Cerebellar nuclear complex (tissue), 1 donor: ENCODE measurements around the gene DDIAS.

Source experiments
- DNase-seq, 2 experiments: peaks; one replicate each; lab custom pipeline; 2025; lab: John Stamatoyannopoulos, UW

Gene DDIAS

DNA sequence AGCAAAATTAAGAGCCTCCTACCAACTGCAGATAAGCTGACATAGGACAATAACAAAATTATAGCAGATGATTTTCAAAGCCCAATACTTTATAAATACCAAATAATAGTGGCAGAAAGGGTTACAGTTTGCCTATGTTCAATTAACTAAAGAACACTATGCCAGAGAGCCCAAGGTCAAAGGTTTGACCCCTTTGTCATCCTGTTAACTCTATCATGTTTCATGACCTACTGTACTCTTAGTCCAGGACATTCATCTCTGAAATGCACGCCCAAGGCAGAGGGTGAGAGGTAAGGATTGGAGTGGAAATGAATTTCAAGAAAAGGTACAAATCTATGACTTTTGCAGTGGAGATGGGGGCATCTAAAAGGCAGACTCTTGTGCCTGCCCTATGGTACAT lies 70.6 kb downstream of the DDIAS start:
- DNase-seq, result no peak

DNA sequence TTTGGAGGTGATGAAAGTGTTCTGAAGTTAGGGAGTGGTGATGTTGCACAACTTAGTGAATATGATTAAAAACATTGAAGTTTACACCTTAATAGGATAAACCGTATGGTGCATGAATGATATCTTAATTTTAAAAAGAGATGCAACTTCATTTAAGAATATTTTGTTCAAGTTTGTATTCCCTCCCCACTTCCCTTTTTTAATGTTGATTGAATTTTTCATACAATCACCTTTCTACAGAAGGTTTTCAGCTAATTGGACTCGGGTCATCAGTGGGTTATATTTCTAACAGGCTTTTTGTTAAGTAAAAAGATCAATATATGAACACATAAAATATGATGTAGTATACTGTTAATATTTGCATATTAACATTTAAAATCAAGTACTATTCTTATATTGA lies 72.6 kb downstream of the DDIAS start:
- DNase-seq, result no peak

DNA sequence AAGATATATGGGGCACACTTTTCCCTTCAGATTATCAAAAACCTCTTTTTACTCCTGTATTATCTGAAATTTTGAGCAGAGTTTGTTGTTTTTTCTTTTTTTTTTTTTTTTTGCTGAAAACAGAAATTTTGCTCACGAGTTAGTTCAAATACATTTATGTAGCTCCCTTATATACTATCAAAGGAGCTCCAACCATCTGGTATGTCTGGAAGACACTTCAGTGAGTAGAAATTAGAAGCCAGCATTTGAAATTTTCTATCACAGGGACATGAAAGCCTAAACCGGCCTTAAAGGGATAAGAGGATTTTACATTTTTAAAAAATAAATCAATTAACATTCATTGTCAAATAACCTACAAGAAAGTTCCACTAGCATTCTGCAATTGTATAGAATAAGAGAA lies 73.3 kb downstream of the DDIAS start:
- DNase-seq, result no peak

DNA sequence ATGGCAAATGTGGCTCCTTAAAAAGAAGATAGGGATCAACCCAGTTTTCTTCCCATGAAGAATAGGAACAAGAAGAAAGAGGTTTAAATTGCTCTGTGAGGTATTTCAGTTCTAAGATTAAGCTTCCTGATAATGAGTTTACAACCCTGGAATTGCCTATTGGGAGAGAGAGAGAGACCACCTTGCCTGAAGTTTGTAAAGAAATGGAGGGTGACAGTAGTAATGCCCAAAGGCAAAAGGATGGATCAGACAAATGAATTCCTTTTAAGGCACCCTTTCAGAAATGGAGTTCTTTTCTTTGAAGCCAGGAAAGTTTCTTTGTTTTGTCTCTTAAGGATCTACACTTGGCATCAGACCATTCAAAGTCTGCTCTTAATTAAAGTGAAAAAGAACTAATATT lies 74.3 kb downstream of the DDIAS start:
- DNase-seq, result no peak

DNA sequence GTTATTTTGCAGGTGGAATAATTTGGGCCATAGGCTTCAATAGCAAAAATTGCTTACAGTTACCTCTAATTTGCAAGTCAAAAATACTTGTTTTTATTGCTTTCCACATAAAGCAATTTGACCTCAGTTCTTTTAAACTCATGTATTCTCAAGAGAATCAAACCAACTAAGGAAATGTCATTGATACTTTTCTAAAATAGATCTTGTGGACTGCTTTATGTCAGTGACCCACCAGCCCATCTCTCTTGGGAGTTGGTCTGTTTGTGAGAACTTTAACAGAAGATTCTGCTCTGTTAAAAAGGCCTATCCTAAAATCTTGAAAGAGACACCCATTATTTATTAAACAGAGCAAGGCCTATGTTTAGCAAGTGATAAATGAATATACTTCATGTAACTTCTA lies 75.2 kb downstream of the DDIAS start:
- DNase-seq, result no peak

DNA sequence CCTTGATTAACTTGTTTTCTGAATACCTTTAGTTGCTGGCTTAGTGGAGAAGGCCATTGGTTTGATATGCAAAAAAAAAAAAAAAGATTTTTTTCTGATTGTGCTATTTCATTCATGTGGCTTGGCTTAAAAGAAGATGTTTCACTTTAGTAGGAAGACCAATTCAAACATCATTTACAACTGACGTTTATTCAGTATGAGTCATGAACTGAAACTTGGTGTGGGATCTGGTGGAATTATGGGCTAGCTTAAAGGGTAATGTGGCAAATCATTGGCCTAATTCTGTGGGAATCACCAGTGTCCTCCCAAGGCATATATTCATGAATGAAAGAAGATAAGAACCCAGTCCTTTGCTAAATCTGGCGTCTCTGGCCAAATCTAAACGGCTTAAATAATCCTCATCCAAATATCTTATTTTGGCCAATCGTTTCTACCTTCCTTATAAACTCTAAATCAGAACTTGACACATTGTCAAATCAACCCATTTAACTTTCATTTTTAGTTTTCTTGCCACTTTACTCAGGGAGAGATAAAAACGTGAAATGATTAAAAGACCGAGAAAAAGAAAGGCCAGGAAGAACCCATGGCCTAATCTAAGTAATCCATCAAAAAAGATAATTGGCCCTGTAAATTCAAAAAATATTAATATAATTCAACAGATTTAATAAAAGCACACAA lies 77.0 kb downstream of the DDIAS start:
- DNase-seq, result no peak

DNA sequence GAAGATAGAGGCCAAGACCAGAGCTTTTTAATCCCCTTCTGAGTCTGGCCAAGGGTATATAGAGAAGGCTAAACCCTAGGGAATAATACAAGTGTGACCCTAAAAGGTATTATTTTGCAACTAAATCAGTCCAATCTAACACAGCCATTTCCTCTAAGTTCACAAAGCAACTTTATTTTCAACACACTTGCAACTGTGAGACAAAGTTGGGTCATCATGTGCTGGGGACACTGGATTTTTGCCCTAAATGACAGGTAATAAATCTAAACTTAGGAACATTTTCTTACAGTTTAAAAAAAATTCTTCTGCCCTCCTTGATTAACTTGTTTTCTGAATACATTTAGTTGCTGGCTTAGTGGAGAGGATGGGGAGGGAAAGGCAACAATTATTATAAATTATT lies 78.3 kb downstream of the DDIAS start:
- DNase-seq, result no peak

DNA sequence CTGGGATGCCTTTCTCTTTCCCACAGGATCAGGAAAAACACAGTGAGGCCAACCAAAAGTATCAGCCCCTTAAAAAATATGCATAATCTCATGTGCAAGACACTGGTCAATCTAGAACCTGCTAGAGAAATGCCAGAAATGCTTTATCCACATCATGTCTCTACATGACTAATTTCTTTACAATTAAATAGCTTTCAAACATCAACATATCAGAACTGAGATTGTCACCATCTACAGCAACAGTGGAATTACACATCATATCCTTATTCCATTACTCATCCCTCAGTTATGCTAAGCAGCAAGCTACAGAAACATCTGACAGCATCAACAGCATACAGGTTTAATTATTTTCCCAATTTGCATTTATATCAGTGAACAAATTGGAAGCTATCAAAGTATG lies 78.8 kb downstream of the DDIAS start:
- no peak for DNase-seq

DNA sequence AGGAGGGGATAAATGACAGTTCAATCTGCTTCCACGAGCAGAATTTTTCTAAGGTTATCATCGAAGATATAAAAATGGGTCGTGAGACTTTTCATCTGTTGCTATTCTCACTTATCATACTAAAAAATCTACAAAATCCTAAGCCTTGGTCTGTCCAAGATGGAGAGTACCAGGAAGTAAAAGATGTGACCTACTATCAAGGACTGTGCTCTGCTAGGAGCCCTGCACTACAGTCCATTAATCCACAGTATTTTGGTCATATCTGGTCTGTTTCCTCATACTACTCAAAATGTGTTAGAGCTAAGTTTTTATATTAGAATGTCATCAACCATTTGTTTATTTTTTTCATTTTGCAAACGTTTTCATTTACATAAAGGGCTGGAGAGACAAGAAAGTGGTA lies 79.4 kb downstream of the DDIAS start:
- no peak for DNase-seq

DNA sequence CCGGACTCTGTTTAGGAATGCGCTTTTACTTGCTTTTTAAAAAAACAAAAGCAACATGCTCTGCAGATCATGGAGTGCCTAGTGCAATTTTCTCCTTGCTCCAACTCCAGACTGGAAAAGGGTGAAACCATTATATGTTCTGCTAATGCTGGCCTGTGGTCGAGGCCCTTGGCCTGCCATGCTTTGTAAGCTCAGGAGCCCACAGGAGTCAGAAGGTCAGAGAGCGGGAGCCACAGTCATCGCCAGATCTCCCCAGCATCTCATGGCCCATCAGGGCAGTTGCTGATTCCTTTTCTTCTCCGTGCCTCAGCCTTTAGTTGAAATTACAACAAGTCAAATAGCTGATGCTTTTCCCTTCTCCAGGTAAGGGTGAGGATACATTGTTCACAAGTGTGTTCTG lies 80.3 kb downstream of the DDIAS start:
- no peak for DNase-seq
